AG10803 (cell line): Measurements from ENCODE around the gene PRDM15.

Experiments used
- DNase-seq: peaks from one replicate; pipeline ENCODE4 v3.0.0; 2010; ENCODE audit warnings: low read depth
- H3K4me3 ChIP-seq: 2 replicates; pipeline ENCODE4 v1.5.1; 2011; ENCODE audit warnings: mild to moderate bottlenecking, low read length, control low read depth
- TF ChIP-seq, protein P1 (sequence below): conservative IDR thresholded peaks from 2 replicates; pipeline ENCODE4 v1.5.1; 2011; ENCODE audit warnings: mild to moderate bottlenecking, low read length, control low read depth, inconsistent platforms

PRDM15 gene

DNA sequence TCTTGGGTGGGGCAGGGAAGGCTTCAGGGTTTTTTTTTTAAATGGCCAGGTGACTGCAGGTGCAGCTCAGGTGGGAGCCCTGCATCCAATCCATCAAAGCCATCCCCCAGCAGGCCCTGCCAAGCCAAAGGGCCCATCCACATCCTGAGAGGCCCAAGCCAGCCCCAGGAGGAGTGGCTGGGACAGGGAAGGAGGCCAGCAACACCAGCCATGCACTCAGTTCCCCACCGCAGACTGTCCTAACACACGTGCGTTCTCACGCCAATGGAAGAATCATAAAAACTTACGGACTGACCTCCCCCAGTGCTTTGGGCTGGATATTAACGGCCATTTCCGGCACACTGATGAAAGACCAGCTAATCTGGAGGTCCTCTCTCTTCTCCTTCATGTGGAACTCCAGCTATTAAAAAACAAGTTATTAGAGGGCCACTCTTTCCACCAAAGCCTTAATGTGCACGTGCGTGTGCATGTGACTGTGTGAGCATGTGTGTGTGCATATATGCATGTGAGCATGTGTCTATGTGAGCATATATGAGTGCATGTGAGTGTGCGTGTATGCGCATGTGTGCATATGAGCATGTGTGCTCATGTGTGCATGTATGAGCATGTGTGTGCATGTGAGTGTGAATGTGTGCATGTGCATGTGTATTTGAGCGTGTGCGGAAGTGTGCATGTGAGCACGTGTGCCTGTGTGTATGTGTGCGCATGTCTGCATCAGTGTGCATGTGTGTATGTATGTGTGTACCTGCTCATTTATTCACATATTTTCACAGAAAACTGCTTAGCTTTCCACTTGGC lies 39.6 kb upstream of the PRDM15 start:
- DNase-seq, result no peak
- H3K4me3 ChIP-seq, result no peak overlapping the region
- TF ChIP-seq, protein P1, sequence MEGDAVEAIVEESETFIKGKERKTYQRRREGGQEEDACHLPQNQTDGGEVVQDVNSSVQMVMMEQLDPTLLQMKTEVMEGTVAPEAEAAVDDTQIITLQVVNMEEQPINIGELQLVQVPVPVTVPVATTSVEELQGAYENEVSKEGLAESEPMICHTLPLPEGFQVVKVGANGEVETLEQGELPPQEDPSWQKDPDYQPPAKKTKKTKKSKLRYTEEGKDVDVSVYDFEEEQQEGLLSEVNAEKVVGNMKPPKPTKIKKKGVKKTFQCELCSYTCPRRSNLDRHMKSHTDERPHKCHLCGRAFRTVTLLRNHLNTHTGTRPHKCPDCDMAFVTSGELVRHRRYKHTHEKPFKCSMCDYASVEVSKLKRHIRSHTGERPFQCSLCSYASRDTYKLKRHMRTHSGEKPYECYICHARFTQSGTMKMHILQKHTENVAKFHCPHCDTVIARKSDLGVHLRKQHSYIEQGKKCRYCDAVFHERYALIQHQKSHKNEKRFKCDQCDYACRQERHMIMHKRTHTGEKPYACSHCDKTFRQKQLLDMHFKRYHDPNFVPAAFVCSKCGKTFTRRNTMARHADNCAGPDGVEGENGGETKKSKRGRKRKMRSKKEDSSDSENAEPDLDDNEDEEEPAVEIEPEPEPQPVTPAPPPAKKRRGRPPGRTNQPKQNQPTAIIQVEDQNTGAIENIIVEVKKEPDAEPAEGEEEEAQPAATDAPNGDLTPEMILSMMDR, result no peak

DNA sequence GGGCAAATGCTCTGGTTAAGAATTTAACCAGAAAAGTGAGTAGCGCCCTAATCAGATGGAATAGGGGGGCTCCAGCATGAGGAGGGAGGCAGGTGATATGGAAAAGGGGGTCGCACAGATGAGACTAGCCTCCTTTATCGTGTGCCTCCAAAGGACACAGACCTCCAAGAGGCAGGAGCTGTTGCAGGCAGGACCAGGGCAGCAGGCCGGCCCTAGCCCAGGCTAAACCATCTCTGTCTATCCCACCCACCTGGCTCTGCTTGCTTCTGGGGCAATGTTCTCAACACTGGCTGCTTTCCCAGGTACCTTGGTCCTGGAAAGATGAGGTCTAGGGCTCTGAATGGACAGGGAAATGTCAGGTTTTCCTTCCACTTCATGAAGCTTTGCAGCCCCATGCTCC lies 38.4 kb upstream of the PRDM15 start:
- no peak overlapping the region for H3K4me3 ChIP-seq
- no peak for DNase-seq
- TF ChIP-seq, protein P1, result no peak

DNA sequence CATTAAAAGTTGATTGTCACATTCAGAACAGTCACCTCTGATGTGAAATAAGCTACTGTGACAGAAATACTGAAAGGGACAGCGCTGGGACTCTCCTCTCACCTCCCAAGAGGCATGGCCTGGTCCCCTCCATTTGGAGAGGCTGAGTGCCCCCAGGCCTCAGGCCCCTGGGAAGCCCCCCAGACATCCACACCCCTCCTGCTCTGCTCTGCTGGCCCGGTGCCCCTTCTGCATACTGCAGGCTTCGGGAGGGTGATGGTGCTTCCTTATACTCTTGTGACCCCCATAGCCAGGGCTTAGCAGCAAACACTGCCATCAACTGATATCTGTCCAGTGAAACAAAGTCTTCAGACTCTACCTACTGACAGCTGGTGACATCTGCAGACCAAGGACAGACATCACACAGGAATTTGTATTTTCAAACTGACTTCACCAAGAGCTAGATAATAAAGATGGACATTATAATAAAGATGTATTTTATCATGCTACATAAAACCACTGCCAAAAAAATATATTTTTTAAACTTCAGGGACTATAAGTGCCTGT lies 37.8 kb upstream of the PRDM15 start:
- H3K4me3 ChIP-seq, result no peak overlapping the region
- TF ChIP-seq, protein P1, result no peak
- no peak for DNase-seq

DNA sequence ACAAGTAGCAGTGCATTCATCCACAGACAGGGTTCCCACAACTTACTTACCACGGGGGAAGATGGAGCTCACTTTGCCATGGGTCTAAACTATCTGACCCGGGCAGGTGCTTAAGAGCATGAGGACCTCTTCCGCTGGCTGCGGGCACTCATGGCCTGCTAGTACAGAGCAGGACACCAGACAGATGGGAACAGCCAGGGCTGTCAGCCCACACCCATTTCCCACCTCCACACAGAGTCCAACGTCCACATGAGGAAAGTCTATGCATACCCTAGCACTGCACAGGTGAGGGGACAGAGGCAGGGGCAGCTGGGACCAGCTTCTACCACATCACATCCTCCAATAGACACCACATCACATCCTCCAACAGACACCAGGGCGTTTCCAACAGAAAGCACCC lies 35.8 kb upstream of the PRDM15 start:
- H3K4me3 ChIP-seq, result no peak overlapping the region
- no peak for DNase-seq
- TF ChIP-seq, protein P1, result no peak

DNA sequence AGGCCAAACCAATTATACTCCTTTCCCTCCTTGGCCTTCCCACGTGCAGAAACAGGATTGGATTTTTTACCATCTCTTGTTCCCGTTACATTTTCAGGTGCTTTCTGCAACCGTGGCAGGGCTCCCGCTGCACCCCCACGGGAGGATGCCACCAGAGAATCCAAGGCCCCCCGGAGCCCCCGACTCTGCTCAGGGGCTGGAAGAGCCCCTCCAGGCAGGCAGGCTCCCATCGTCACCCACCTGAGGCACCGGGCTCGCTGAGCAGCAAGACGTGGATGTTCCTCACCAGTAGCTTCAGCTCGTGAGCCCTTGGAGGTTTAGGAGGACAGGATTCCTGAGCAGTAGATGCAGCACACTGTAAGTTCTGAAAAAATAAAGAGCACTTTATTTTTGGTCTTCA lies 35.2 kb upstream of the PRDM15 start:
- H3K4me3 ChIP-seq, result no peak overlapping the region
- TF ChIP-seq, protein P1, result no peak
- no peak for DNase-seq

DNA sequence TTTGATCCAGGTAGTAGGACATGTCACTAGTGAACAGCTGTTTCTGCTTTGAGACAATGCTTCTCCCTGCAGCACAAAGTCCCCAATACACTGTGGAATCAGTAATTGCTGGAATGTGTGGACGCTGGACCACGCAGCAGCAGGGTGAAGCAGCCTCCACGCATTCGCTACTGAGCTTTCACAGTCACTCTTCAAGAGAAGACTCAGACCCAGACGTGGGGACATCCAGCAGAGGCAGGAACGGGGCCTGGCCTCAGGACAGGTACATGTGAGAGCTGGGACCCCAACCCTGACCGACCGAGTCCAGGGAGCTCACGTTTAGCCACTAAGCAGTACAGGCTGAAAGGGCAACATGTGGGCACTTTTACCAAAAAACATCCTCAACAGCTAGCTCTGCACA lies 34.1 kb upstream of the PRDM15 start:
- no peak overlapping the region for H3K4me3 ChIP-seq
- no peak for DNase-seq
- TF ChIP-seq, protein P1, result no peak

DNA sequence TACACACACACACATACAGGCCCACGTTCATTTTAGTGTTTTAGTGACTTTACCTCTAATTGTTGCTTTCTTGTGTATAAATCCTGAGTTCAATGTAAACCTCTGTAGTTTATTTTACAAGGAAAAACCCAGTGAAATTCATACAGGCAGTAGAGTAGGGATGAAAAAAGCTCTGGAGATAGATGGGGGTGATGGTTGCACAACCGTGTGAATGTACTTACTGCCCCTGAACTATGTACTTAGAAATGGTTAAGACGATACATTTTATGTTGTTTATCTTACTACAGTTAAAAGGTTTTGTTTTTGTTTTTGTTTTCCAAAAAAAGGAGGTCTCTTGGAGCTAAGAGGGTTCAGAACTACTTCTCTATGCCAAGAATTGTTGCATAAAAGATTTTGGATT lies 29.7 kb upstream of the PRDM15 start:
- TF ChIP-seq, protein P1, result no peak
- DNase-seq, result no peak
- no peak overlapping the region for H3K4me3 ChIP-seq
